Stimulated activated CD4-positive, alpha-beta T cell treated with anti-CD3 and anti-CD28 coated beads, Interleukin-12 subunit alpha, Interleukin-12 subunit beta, amount 100 ng/mL, for 24 hours (primary cell): ENCODE measurements around the gene INPP5A.

Experiments
- DNase-seq, 2 experiments: peaks; one replicate each; pipeline ENCODE4 v3.0.0-alpha.2; 2020; ENCODE audit warnings: low read depth in 2 of 2

Gene INPP5A

DNA sequence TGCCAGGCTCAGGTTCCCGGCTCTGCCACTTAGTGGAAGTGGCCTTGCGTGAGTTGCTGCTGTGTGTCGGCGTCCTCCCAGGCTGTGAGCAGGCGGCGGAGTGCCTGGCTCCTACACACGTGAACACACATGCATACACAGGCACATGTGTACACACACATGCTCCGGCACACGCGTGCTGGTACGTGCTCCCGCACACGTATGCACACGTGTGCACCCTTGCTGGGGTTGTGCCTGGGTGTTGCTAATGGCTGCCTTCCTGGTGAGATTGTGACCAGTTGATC lies 107.6 kb downstream of the INPP5A start:
- DNase-seq, result no peak

- DNase-seq, result no peak
Observed at GRCh38 chr10:132645630-132646442, 108.2 kb downstream of the INPP5A start.

- DNase-seq, result no peak
Observed at GRCh38 chr10:132646443-132647097, 109.0 kb downstream of the INPP5A start.

DNA sequence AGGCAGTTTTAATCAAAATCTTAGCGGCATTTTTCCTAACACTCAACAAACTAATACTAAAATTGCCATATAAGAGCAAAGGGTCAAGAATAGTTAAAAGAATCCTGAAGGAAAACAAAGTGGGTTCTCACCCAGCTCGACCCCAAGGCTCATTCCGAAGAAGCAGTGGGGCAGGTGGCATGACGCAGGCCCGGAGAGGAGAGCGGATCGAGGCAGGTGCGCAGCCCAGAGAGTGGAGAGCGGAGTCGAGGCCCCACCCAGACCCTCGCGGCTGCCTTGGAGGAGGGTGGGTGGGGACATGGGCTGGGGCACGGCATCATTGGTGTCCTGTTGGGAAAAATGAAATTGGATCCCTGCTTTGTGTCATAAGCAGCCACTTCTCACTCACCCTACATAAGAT lies 109.8 kb downstream of the INPP5A start:
- DNase-seq, result no peak

DNA sequence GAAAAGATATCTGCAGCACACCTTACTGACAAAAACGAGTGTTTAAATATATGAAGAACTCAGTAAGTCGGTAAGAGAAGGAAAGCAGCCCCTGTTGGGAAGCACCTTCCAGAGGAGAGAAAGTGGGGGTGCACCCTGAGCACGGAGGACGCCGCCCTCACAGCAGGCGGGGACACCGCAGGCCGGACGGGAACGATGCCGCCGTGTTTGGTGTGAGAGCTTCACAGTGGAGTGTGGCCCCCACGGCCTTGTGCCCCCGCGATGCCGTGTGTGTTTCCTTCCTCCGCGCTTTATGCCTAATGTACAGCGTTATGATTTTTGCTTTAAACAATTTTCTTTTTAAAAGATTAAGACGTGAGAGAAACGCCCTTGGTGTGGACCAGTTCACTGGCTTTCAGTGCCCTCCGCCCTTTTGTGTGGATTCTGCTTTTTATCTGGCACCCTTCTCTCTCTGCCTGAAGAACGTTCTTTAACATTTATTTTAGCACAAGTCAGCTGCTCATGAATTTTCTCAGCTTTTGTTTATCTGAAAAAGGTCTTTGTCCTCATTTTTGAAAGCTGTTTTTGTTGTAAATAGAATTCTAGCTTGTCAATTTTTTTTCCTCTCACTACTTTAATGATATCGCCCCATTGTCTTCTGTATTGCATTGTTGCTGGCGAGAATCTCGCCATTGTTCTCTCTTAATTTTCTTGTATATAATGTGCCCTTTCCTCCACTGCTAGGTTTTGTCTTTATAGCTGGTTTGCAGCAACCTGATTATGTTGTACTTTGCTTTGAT lies 110.7 kb downstream of the INPP5A start:
- no peak for DNase-seq

DNA sequence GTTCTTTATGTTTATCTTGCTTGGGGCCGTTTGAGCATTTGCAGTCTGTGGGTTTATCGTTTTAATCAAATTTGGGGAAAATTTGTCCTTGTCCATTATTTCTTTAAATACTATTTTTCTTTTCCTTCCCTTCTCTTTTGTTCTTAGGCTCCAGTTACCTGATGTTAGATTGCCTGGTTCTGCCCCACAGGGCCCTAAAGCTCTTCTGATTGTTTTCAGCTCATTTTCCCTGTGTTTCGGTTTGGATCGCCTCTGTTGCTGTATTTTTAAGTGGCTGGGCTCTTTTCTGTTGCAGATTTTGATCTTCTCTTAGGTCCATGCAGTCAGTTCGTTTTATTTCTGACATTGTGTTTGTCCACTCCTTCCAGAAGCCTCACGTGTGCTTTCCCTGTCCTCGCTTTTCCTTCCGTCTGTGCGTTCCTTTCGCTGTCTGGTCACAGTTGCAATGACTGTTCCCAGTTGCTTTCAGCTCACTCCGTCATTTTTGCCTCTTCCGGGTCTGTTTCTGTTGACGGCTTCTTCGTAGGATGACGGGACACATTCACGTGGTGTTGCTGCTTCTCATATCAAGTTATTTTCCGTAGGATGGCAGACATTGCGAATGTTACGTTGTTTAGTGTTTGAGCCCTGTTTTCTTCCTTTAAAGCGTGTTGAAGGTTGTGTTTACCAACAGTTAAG lies 111.4 kb downstream of the INPP5A start:
- no peak for DNase-seq

DNA sequence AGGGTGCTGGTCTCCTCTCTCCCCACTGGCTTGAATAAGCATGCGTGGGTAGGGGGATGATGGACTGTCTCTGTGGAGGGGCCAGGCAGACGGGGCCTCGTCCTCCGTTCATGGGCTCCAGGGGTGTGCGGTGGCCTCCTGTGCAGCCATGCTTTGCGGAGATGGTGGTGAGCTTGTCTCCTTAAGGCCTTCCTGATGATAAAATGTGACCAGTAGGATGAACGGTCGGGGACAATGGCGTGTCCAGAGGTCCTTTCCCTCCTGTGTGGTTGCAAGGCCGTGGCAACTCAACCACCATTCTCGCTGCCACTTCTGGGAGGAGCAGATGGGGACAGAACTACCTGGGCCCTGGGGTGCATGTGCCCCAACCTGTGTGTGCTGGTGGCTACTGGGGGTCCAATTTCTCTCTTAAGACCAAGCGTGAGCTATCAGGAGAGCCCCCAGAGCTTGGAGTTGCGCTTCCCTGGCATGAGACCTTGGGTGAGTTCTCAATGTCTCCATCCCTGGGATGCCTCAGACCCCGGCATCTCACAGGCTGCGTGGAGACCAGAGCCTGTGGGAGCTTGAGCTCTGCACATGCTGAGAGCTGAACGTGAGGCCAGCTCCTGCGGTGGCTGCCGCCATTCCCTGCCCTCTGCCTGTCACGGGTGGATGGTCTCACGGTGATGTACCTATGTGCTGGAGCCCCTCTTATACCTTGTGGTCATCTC lies 112.2 kb downstream of the INPP5A start:
- no peak for DNase-seq

DNA sequence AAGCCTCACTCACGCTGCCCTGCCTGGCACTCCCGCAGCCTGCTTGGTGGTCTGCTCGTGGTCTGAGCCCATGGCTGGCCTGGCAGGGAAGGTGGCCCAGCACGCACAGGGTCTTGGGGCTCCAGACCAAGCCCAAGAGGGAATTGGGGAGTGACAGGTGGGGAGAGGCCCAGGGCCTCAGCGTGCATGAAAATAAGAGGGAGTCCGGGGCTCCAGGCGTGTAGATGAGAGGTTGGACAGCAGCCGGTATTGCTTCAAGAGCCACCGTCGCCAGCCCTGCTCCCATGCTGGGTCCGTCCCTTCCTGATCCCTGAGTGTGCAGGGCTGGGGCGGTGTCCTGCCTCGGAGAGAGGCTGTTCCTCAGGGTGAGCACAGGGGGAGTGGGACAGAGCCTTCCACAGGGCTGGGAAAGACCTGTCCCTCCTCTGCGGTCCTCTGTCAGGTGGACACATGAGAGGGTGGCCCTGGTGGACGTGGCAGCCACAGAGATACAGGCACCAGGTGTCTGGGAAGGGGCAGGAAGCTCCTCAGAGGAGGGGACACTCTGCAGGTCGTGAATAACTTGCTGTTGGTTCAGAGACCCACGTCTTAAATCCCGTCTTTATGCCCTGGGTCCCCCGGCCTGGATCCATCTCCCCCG lies 113.1 kb downstream of the INPP5A start:
- no peak for DNase-seq

DNA sequence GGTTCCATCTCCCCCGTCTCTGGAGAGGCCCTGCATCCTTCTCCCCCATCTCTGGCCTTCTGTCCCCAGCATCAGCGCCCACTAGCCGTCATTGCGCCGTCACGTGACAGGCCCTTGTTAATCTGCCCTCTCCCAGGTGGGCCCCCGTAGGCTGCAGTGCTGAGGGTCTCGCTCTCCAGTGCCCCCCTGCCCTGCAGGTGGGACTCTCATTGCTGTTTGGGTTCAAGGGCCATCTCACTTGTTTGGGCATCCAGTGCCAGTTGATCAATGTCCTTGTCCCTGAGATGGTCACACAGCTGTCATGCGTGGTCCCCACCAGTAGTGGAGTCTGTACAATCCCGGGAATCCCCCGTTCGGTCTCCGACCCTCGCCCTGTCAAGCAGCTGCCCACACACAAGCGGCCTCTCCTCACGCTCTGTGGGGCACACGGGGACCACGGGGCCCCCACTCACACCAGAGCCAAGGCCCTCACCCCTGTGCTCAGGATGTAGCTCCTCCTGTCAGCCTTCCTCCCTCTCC lies 114.0 kb downstream of the INPP5A start:
- DNase-seq, result no peak

DNA sequence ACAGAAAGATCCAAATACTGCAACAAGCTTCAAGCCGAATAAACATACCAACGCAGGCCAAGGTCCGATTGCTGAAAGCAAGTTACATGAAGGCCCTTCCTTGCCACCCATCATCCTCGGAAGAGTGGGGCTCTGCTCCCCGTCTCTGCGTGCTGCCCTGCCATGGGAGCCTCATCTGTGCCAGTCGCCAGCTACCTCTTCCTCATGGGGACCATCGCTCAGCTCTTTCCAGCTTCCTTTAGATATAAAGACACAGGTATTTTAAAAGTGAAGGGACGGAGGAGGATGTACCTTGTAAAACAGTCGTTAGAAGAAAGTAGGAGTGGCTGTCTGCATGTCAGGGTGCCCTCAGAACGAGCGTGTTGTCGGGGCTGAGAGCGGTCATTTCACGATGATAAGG lies 114.9 kb downstream of the INPP5A start:
- no peak for DNase-seq

GRCh38 chr10:132652936-132653590 lies 115.5 kb downstream of the INPP5A start:
- no peak for DNase-seq

- no peak for DNase-seq
Observed at GRCh38 chr10:132653721-132654120, 116.1 kb downstream of the INPP5A start.

DNA sequence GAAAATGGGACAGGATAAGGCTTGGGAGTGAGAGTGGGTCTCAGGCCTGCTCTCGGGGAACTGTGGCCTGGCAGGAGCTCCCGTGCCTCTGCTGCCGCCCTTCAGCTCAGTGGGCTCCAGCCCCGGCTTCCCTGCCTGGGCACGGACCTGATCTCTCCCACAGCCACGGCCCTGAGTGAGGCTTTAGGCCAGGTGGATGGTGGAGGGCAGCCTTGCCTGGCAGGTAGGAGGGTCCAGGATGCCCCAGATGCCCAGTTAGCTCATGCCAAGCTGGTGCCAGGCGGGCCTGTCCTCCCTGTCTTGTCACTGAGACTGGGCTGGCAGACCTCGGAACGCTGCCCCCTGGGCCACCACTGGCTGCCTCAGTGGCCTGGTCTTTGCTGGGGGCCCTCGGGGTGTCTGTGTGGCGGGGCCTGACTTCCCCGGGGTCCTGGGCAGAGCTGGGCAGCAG lies 116.6 kb downstream of the INPP5A start:
- DNase-seq, result no peak

- peak; percentile 11 to 43 for DNase-seq
Observed at GRCh38 chr10:132654708-132655661, 117.4 kb downstream of the INPP5A start.

DNA sequence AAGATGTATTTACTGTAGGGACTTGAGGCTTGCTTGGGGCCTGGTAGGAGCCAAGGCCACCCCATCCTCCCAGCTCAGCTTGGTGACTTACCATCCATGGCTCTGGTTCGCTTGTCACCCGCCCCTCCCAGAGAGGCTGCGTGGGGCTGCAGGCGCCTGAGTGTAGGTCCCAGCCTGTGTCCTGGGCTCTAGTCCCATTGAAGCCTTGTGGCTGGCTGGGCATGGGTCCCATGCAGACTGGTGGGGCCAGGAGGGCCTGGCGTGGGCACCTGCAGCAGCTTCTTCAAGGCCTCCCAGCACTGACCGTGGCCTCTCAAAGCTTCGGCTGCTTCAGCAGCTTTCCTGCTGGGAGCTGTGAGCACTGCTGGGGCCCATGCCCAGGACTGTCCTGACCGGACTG lies 118.1 kb downstream of the INPP5A start:
- DNase-seq, result no peak

- no peak for DNase-seq
Observed at GRCh38 chr10:132656283-132657126, 118.9 kb downstream of the INPP5A start.

DNA sequence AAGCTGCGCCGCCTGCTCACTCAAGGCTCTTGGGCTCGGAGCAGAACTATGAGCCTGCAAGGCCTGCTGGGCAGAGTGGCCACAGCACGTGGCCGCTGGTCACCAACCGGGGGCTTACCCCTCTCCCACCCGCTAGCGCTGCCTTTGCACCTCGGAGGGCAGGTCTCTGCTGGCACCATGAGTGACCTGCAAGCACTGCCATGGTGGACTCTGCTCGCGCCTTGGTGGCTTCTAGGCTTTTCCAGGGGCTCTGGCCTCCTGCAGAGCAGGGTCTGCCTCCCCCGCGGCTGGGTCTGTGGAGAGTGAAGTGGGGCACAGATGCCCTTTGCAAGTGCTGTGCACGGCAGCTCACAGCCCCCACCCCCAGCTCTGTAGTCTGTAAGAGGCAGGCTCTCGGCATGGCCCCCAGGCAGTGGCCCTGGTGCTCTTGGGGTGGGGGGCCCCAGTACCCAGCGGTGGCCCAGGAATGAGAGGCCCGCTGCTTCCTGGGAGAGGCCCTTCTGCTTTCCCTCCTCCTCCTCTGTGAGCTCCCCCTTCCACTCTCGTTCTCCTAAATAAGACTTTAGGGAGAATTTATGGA lies 119.6 kb downstream of the INPP5A start:
- DNase-seq, result no peak

DNA sequence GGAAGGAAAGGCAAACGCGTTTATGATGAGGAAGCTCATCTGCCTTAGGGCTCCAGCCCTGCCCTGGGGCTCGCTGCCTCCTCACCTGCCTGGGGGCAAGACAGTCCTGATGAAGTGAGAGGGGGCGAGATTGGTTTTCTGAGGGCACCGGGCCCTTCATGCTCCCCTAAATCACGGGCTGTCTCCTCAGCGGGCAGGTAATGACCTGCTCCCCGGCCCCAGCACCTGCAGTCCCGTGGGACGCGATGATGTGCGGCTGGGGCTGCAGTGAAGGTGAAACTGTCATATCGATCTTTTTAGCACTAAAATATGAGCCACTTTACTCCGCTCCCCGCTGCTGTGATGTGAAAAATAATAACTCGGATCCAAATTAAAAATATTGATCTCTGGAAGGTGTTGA lies 120.2 kb downstream of the INPP5A start:
- DNase-seq, result no peak
